IMR-90 (cell line): ENCODE results near the gene MSRB1. TPM values are rescaled to one million over a fixed set of nuclear protein-coding genes. Genes with fewer than 3 reads are reported as not detected.

Experiments used
- ATAC-seq: fragments of 200-7000 bp; cut with Tn5 transposase; 2 replicates; pipeline ENCODE4 v1.9.1; 2020; ENCODE audit warnings: low read depth, mild to moderate bottlenecking, moderate library complexity
- BruUV-seq: library from RNA; stranded (reverse); fragments of 400-500 nt; replicated peaks from 2 replicates; lab custom pipeline; 2021; lab: Mats Ljungman, UMichigan
- CTCF ChIA-PET: fragments of 300-600 bp; formaldehyde crosslinking; extraction: SDS; loops from one replicate; lab custom pipeline; 2021; ENCODE audit warnings: antibody characterized with exemption; lab: Yijun Ruan, JAX
- POLR2A ChIA-PET: fragments of 300-600 bp; sonication (Branson Sonifier 250); formaldehyde crosslinking; loops from one replicate; lab custom pipeline; 2022; ENCODE audit warnings: antibody characterized with exemption; ENCODE audit not compliant: unreplicated experiment; lab: Charles Lee
- DNase-seq: peaks from one replicate; pipeline ENCODE4 v3.0.0; 2013
- H2AFZ ChIP-seq: replicated peaks from 2 replicates; pipeline ENCODE3; 2013; ENCODE audit warnings: low read length, mild to moderate bottlenecking; ENCODE audit not compliant: poor library complexity
- H2AK5ac ChIP-seq: 2 replicates; pipeline ENCODE4 v1.6.1; 2013; ENCODE audit warnings: low read depth, low read length, inconsistent platforms
- H2AK9ac ChIP-seq: replicated peaks from 2 replicates; pipeline ENCODE3; 2013; ENCODE audit warnings: mild to moderate bottlenecking, low read depth, low read length, moderate library complexity; ENCODE audit not compliant: poor library complexity
- H2BK120ac ChIP-seq: 2 replicates; pipeline ENCODE4 v1.6.1; 2013; ENCODE audit warnings: low read depth, low read length, inconsistent platforms
- H2BK15ac ChIP-seq: 3 replicates; pipeline ENCODE4 v1.6.1; 2013; ENCODE audit warnings: low read depth, low read length, inconsistent platforms
- H2BK20ac ChIP-seq: 2 replicates; pipeline ENCODE4 v1.6.1; 2013; ENCODE audit warnings: low read depth, mild to moderate bottlenecking, inconsistent platforms, low read length, moderate library complexity
- H2BK5ac ChIP-seq: 2 replicates; pipeline ENCODE4 v1.6.1; 2013; ENCODE audit warnings: mild to moderate bottlenecking, low read depth, low read length, inconsistent platforms; ENCODE audit not compliant: poor library complexity, severe bottlenecking
- H3K14ac ChIP-seq: replicated peaks from 2 replicates; pipeline ENCODE4 v1.6.1; 2013; ENCODE audit warnings: low read depth, low read length, inconsistent platforms
- H3K18ac ChIP-seq: 2 replicates; pipeline ENCODE4 v1.6.1; 2013; ENCODE audit warnings: low read depth, low read length, control low read depth
- H3K23ac ChIP-seq: 2 replicates; pipeline ENCODE4 v1.6.1; 2013; ENCODE audit warnings: low read depth, low read length, inconsistent platforms
- H3K27ac ChIP-seq: 2 replicates; pipeline ENCODE4 v1.5.1; 2013; ENCODE audit warnings: mild to moderate bottlenecking, control low read depth, low read length; ENCODE audit not compliant: insufficient read depth
- H3K27me3 ChIP-seq: 2 replicates; pipeline ENCODE4 v1.6.1; 2013; ENCODE audit warnings: low read length; ENCODE audit not compliant: control insufficient read depth, insufficient read depth
- H3K36me3 ChIP-seq: 2 replicates; pipeline ENCODE4 v1.6.1; 2013; ENCODE audit warnings: low read length, mixed read lengths; ENCODE audit not compliant: control insufficient read depth, insufficient read depth
- H3K4ac ChIP-seq: 2 replicates; pipeline ENCODE4 v1.6.1; 2013; ENCODE audit warnings: low read depth, low read length, inconsistent platforms
- H3K4me1 ChIP-seq: 2 replicates; pipeline ENCODE4 v1.6.1; 2013; ENCODE audit warnings: low read length, mixed read lengths; ENCODE audit not compliant: control insufficient read depth, insufficient read depth
- H3K4me2 ChIP-seq: 2 replicates; pipeline ENCODE4 v1.6.1; 2013; ENCODE audit warnings: low read depth, mild to moderate bottlenecking, control low read depth, low read length, moderate library complexity
- H3K4me3 ChIP-seq: 2 replicates; pipeline ENCODE4 v1.5.1; 2013; ENCODE audit warnings: low read depth, mild to moderate bottlenecking, control low read depth, low read length, moderate library complexity; ENCODE audit not compliant: insufficient read depth
- H3K56ac ChIP-seq: 2 replicates; pipeline ENCODE4 v1.6.1; 2013; ENCODE audit warnings: low read length, inconsistent platforms; ENCODE audit not compliant: insufficient read depth; ENCODE audit errors: extremely low read depth
- H3K79me1 ChIP-seq, 2 experiments: 2 replicates each; pipeline ENCODE4 v1.6.1; 2013; ENCODE audit warnings: low read length in 2 of 2, inconsistent platforms in 1 of 2, low read depth in 1 of 2
- H3K9ac ChIP-seq: 2 replicates; pipeline ENCODE4 v1.6.1; 2013; ENCODE audit warnings: low read depth, low read length, control low read depth
- H3K9me1 ChIP-seq: 2 replicates; pipeline ENCODE4 v1.6.1; 2013; ENCODE audit warnings: low read length, inconsistent platforms; ENCODE audit not compliant: insufficient read depth
- H3K9me3 ChIP-seq: 2 replicates; pipeline ENCODE4 v1.6.1; 2013; ENCODE audit warnings: low read length; ENCODE audit not compliant: control insufficient read depth, insufficient read depth
- H4K20me1 ChIP-seq: 2 replicates; pipeline ENCODE4 v1.6.1; 2013; ENCODE audit warnings: low read length, inconsistent platforms; ENCODE audit not compliant: insufficient read depth
- H4K5ac ChIP-seq: 2 replicates; pipeline ENCODE4 v1.6.1; 2013; ENCODE audit warnings: mild to moderate bottlenecking, low read depth, low read length, control low read depth
- H4K8ac ChIP-seq, 2 experiments: 2 replicates each; pipeline ENCODE4 v1.6.1; 2013; ENCODE audit warnings: low read depth in 2 of 2, low read length in 2 of 2, control low read depth in 1 of 2, inconsistent platforms in 1 of 2
- H4K91ac ChIP-seq: 2 replicates; pipeline ENCODE4 v1.6.1; 2013; ENCODE audit warnings: low read depth, low read length, inconsistent platforms; ENCODE audit not compliant: insufficient read depth
- CEBPB ChIP-seq: IDR thresholded peaks from 2 replicates; pipeline ENCODE4 v1.6.1; 2012; ENCODE audit warnings: low read depth, low read length, improper control_type of control experiment
- CHD1 ChIP-seq: IDR thresholded peaks from 2 replicates; pipeline ENCODE4 v1.6.1; 2012; ENCODE audit warnings: low read depth, low read length, improper control_type of control experiment
- CTCF ChIP-seq: conservative IDR thresholded peaks from 2 replicates; pipeline ENCODE4 v1.5.1; 2012; ENCODE audit warnings: mild to moderate bottlenecking, low read depth, low read length, improper control_type of control experiment
- ELK1 ChIP-seq: fragments of 150-350 bp; IDR thresholded peaks from 2 replicates; pipeline ENCODE4 v1.6.1; 2016; ENCODE audit warnings: low read depth, mild to moderate bottlenecking, low read length, moderate library complexity, borderline replicate concordance
- FOS ChIP-seq: fragments of 150-350 bp; IDR thresholded peaks from 2 replicates; pipeline ENCODE4 v1.6.1; 2016; ENCODE audit warnings: low read depth, low read length
- MAFK ChIP-seq: IDR thresholded peaks from 2 replicates; pipeline ENCODE4 v1.6.1; 2012; ENCODE audit warnings: low read depth, low read length, improper control_type of control experiment
- MAZ ChIP-seq: IDR thresholded peaks from 2 replicates; pipeline ENCODE4 v1.6.1; 2012; ENCODE audit warnings: low read depth, mild to moderate bottlenecking, low read length, improper control_type of control experiment, moderate library complexity, borderline replicate concordance
- MXI1 ChIP-seq: IDR thresholded peaks from 2 replicates; pipeline ENCODE4 v1.6.1; 2012; ENCODE audit warnings: low read depth, mild to moderate bottlenecking, low read length, moderate library complexity, borderline replicate concordance
- NFE2L2 ChIP-seq: fragments of 150-350 bp; IDR thresholded peaks from 2 replicates; pipeline ENCODE4 v1.6.1; 2016; ENCODE audit warnings: low read depth, mild to moderate bottlenecking, low read length
- RAD21 ChIP-seq: IDR thresholded peaks from 2 replicates; pipeline ENCODE4 v1.6.1; 2012; ENCODE audit warnings: low read length, improper control_type of control experiment
- RCOR1 ChIP-seq: IDR thresholded peaks from 2 replicates; pipeline ENCODE4 v1.6.1; 2012; ENCODE audit warnings: mild to moderate bottlenecking, low read length, improper control_type of control experiment; ENCODE audit not compliant: insufficient replicate concordance
- RFX5 ChIP-seq: IDR thresholded peaks from 2 replicates; pipeline ENCODE4 v1.8.0; 2012; ENCODE audit warnings: low read depth, mild to moderate bottlenecking, low read length, moderate library complexity
- USF2 ChIP-seq: fragments of 150-350 bp; IDR thresholded peaks from 2 replicates; pipeline ENCODE4 v1.6.1; 2017; ENCODE audit warnings: mild to moderate bottlenecking, antibody characterized with exemption, low read length, low read depth
- WGBS, 2 experiments: methylation state at CpG; one replicate each; pipeline versions ENCODE4 v1.1.5 to v1.1.7; 2013; ENCODE audit warnings: missing lambda C conversion rate in 2 of 2; ENCODE audit not compliant: insufficient read length in 1 of 2; ENCODE audit errors: extremely low coverage in 2 of 2; 5-methylcytosine and 5-hydroxymethylcytosine counted together
- dilution Hi-C: fragments of 300-500 bp; cut with HindIII; formaldehyde crosslinking; loops from one replicate; pipeline ENCODE4 v1.14.3; 2018; ENCODE audit warnings: low sequenced_read_pairs; ENCODE audit not compliant: unreplicated experiment
- in situ Hi-C: fragments of 300-500 bp; cut with MboI; formaldehyde crosslinking; loops from 3 replicates; pipeline ENCODE4 v1.14.3; 2019; ENCODE audit warnings: low sequenced_read_pairs, inconsistent platforms, mixed read lengths
- intact Hi-C: fragments of 100-400 bp; cut with micrococcal nuclease; formaldehyde crosslinking; loops from 2 replicates; pipeline ENCODE4 v1.10.0; 2022
- polyA plus RNA-seq, 3 experiments: library from polyadenylated mRNA; depleted of rRNA; stranded (reverse); fragments of >200 nt; gene quantifications; 2 replicates each; pipeline ENCODE4 v1.2.3, GENCODE V29; 2012; ENCODE audit warnings: low replicate concordance in 1 of 3
- total RNA-seq: library from RNA; depleted of rRNA; stranded (reverse); fragments of >200 nt; gene quantifications from 2 replicates; pipeline ENCODE4 v1.2.3, GENCODE V29; 2012

MSRB1 gene
- total and polyA plus RNA-seq, 2 of the 4 experiments (the other 2 are of a cell fraction): 17.0 to 32.3 TPM

- no peak overlapping the region for H3K4me2 ChIP-seq
- no peak overlapping the region for H3K14ac ChIP-seq
- no peak overlapping the region for H3K23ac ChIP-seq
- BruUV-seq: no TSS peak
- H3K79me1 ChIP-seq: peaks cover 9 to 13% of the 10 kb centered on the region in 2 experiments; a peak in 3 of 4 replicates
- 97% methylated on average over 20 of the region's 23 CpGs; no CpG with 5 or more reads in 1 of the 2 experiments for WGBS, 2 experiments
- no peak overlapping the region for H2BK15ac ChIP-seq
- DNase-seq: no peak
- in situ Hi-C loops: no loop called here
- peak overlapping the region; percentile 69 for H2AK9ac ChIP-seq
- no peak overlapping the region for H2AK5ac ChIP-seq
- H2BK120ac ChIP-seq: no peak overlapping the region
- no peaks in the 10 kb centered on the region for H3K9me1 ChIP-seq
- no peak overlapping the region for H2BK20ac ChIP-seq
- H4K5ac ChIP-seq: no peak overlapping the region
- H2BK5ac ChIP-seq: no peak overlapping the region
- no peak overlapping the region for H3K4ac ChIP-seq
- no peaks in the 10 kb centered on the region for H4K20me1 ChIP-seq
- ChIA-PET POLR2A (no interaction called here), CTCF (no interaction called here)
- TF ChIP-seq RFX5: no peak
- TF ChIP-seq CTCF: no peak
- no peak for TF ChIP-seq ELK1
- TF ChIP-seq MXI1: no peak
- no peak for TF ChIP-seq MAZ
- TF ChIP-seq FOS: no peak
- no peak for TF ChIP-seq MAFK
- no peak for TF ChIP-seq USF2
- no peak for TF ChIP-seq RAD21
- TF ChIP-seq RCOR1: no peak
- TF ChIP-seq CHD1: no peak
- no peak for TF ChIP-seq NFE2L2
- TF ChIP-seq CEBPB: no peak
- H2AFZ ChIP-seq: no peak overlapping the region
- H4K91ac ChIP-seq: no peak overlapping the region
- dilution Hi-C loops: no loop called here
- no peak overlapping the region for H3K56ac ChIP-seq
- intact Hi-C loops: no loop called here
- no peak overlapping the region for H4K8ac ChIP-seq
- peaks cover 5% of the 10 kb centered on the region; the same call in 1 of the 2 replicates for H3K4me1 ChIP-seq
- ATAC-seq: no peak
- no peak overlapping the region for H3K27ac ChIP-seq
- H3K18ac ChIP-seq: no peak overlapping the region
- no peak overlapping the region for H3K9ac ChIP-seq
- H3K36me3 ChIP-seq: peaks cover 23% of the 10 kb centered on the region
- H3K9me3 ChIP-seq: no peaks in the 10 kb centered on the region
- H3K4me3 ChIP-seq: no peak overlapping the region
- no peaks in the 10 kb centered on the region for H3K27me3 ChIP-seq
Observed at GRCh38 chr16:1940273-1941161, 2.5 kb downstream of the MSRB1 start.
